Stimulated activated naive B cell treated with anti-CD40 and anti-IgM and Interleukin-4, amounts not matched to agents 10 μg/mL and 1 μg/mL and 100 μg/mL, for 72 hours (primary cell): ENCODE results near the gene IRX5.

ENCODE experiments used
- ATAC-seq, 2 donors: fragments of 150-1000 bp; cut with Tn5 transposase; replicated peaks; 2 replicates each; pipeline ENCODE4 v1.10.0; 2021; ENCODE audit warnings: moderate library complexity in 1 of 2
- DNase-seq: peaks from one replicate; pipeline ENCODE4 v3.0.0; 2021
- H3K27ac Mint-ChIP-seq: one replicate; pipeline ENCODE4 v1.8.0; 2022; ENCODE audit warnings: mild to moderate bottlenecking, mixed read lengths
- H3K27me3 Mint-ChIP-seq, 2 donors: one replicate each; pipeline ENCODE4 v1.8.0; 2022; ENCODE audit warnings: mixed read lengths in 2 of 2
- H3K36me3 Mint-ChIP-seq, 2 donors: one replicate each; pipeline ENCODE4 v1.8.0; 2022; ENCODE audit warnings: mixed read lengths in 2 of 2, mild to moderate bottlenecking in 1 of 2
- H3K4me1 Mint-ChIP-seq, 2 donors: one replicate each; pipeline ENCODE4 v1.8.0; 2022; ENCODE audit warnings: mixed read lengths in 2 of 2, mild to moderate bottlenecking in 1 of 2
- H3K4me3 Mint-ChIP-seq, 2 donors: one replicate each; pipeline ENCODE4 v1.8.0; 2022; ENCODE audit warnings: mild to moderate bottlenecking in 2 of 2, mixed read lengths in 2 of 2, moderate library complexity in 1 of 2
- H3K9me3 Mint-ChIP-seq, 2 donors: one replicate each; pipeline ENCODE4 v1.8.0; 2022; ENCODE audit warnings: mixed read lengths in 2 of 2, mild to moderate bottlenecking in 1 of 2

The IRX5 gene

DNA sequence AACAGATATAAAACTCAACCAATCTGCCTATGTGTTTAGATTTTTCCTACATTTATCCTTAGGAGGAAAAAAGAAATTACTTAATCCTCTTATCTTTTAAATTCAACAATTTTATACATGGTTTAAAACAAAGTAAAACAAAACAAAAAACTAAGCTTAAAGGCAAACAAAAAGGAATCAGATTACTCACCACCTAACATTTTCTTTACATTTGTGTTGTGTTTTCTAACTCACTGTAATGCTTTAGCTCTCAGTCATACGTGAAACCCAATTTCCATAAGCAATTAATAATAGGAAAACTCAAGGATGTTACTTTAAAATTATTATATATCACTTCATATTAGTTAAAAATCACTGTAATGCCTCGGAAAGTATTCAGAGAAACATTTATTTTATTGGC lies 6.7 kb upstream of the IRX5 start:
- peaks cover 9% of the 10 kb centered on the region in 2 donors for H3K4me1 Mint-ChIP-seq
- no peak overlapping the region for H3K27ac Mint-ChIP-seq
- DNase-seq (no peak), ATAC-seq (no peak)
- peaks cover 24 to 29% of the 10 kb centered on the region in 2 donors for H3K27me3 Mint-ChIP-seq
- H3K9me3 Mint-ChIP-seq: no peaks in the 10 kb centered on the region
- no peak overlapping the region for H3K4me3 Mint-ChIP-seq
- H3K36me3 Mint-ChIP-seq: peaks cover 0 to 3% of the 10 kb centered on the region in 2 donors

DNA sequence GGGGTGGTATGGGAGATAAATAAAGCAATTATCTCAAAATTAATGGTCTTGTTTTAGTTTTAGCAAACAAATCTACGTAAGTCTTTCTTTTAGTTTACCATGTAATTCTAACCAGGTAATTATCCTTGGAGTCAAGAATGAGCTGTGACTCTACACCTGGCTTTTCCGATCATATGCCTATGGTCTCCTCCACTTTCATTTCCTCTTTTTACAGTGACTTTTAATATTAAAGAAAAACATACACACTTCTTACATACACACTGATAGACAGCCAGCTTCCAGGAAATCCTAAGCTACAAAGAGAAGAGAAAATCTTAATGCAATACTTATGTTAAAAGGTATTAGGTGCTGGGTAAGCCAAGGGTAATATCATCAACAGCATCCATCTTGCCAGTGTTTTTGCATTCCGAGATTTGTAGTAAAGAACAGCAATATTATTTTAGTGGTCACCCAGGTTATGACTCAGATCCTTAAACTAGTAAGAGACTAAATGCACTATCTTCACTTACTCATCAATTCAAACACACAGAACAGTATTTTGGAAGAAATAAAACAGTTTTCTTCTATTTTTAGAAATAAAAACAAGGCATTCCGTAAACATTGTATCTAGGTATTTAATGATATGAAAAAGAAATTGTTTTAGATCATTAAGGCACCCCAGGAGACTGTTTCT lies 4.4 kb upstream of the IRX5 start:
- ATAC-seq (no peak), DNase-seq (no peak)
- peaks cover 0 to 6% of the 10 kb centered on the region in 2 donors for H3K36me3 Mint-ChIP-seq
- H3K4me1 Mint-ChIP-seq: peaks cover 19 to 29% of the 10 kb centered on the region in 2 donors
- no peak overlapping the region for H3K27ac Mint-ChIP-seq
- no peak overlapping the region for H3K4me3 Mint-ChIP-seq
- no peaks in the 10 kb centered on the region for H3K9me3 Mint-ChIP-seq
- peaks cover 40 to 44% of the 10 kb centered on the region in 2 donors for H3K27me3 Mint-ChIP-seq

DNA sequence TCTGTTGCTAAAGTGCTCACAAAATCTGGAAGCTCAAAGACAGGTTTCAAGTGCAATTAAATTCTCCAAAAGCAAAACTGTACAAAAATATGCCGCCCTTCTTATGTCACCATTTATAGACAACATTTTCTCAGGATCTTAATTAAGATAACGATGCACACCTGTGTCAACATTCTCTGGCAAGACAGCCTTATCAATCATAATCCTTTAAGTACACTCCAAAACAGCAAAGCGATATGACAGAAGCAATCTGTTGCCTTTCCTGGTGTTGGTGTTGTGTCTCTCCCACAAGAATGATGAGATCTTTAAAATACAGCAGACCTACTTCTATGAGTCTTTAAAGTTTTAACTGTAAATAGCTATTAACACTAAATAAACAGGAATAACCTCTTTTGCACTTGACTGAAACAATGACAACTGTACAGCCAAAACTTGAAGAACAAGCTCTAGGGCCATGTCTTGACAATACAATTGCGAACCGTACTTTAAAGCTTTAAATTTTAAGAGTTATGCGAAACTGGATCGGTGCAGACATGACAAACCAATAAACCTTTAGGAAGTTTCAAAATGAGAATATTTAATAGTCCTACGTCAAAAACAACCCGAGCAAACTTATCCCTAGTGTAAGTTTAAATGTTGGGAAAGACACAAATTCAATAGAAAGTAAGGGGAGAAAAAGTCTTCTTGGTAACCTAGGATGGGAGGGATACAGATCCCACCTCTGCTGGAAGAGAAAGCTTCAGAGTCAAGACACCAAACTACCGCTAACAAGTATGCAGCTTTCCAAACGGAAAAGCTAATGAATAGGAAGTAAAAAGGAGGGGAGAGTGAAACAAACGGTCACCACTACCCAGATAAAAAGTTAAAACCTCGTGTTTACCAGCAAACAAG lies 3.3 kb upstream of the IRX5 start:
- DNase-seq (no peak), ATAC-seq (no peak)
- peaks cover 0 to 7% of the 10 kb centered on the region in 2 donors for H3K36me3 Mint-ChIP-seq
- no peaks in the 10 kb centered on the region for H3K9me3 Mint-ChIP-seq
- H3K4me1 Mint-ChIP-seq: peaks cover 20 to 36% of the 10 kb centered on the region in 2 donors
- H3K27ac Mint-ChIP-seq: peak overlapping the region; percentile 84
- peak overlapping the region; percentile 84 to 86 for H3K4me3 Mint-ChIP-seq
- H3K27me3 Mint-ChIP-seq: peaks cover 51 to 52% of the 10 kb centered on the region in 2 donors

DNA sequence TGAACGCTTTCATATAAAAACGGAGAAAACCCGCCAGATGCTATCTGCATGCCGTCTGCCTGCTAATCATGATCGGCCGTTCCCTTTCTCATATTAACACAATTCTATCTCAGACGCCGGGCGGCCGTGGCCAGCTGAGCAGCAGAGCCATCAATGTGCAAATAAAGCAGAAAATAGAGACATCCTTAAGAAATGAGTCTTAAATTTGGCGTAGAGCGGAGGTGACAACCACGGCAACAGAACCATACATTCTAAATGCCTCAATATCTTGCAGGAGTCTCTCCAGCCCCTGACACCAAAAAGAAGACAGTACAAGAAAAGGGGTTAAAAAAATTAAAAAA lies 2.7 kb upstream of the IRX5 start:
- H3K36me3 Mint-ChIP-seq: peaks cover 0 to 11% of the 10 kb centered on the region in 2 donors
- peaks cover 54 to 56% of the 10 kb centered on the region in 2 donors for H3K27me3 Mint-ChIP-seq
- H3K9me3 Mint-ChIP-seq: peaks cover 2 to 4% of the 10 kb centered on the region in 2 donors
- H3K4me3 Mint-ChIP-seq: peak overlapping the region; percentile 84 to 86
- ATAC-seq: no peak
- no peak for DNase-seq
- H3K4me1 Mint-ChIP-seq: peaks cover 24 to 42% of the 10 kb centered on the region in 2 donors
- peak overlapping the region; percentile 84 for H3K27ac Mint-ChIP-seq

DNA sequence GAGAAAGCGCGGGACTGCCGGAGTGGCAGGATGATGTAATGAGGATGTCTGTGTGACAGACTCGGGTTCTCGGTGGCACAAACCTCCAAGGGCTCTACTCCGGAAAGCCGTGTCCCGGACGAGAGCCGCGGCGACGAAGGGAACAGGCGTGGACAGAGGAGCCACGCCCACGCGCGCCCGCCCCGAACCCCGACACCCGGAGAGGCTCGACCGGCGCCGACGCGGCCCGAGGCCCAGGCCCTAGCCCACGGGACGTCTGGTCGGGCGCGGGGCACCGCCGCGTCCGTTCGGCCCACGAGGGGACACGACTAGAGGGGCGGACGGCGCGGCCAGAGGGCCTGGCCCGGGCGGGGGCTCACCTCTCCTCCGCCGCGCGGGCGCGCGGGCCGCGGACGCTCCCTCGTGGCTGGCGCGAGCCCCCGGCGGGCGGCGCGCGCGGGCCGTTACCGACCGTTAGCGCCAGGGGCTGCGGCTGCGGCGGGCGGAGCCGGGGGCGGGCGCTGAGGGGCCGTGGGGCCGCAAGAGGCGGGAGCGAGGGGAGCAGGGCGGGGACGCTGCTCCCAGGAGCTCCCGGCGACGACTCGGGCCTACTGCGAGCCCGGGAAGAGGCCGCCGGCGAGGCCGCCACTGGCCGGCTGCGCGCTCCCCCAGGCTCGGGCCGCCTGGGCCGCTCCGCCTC lies 2.1 kb upstream of the IRX5 start:
- peak; percentile 25 to 44 for ATAC-seq
- peaks cover 24 to 42% of the 10 kb centered on the region in 2 donors for H3K4me1 Mint-ChIP-seq
- peaks cover 0 to 11% of the 10 kb centered on the region in 2 donors for H3K36me3 Mint-ChIP-seq
- peaks cover 52 to 59% of the 10 kb centered on the region in 2 donors for H3K27me3 Mint-ChIP-seq
- H3K9me3 Mint-ChIP-seq: peaks cover 2 to 4% of the 10 kb centered on the region in 2 donors
- no peak for DNase-seq
- peak overlapping the region; percentile 86 to 91 for H3K4me3 Mint-ChIP-seq
- H3K27ac Mint-ChIP-seq: no peak overlapping the region

DNA sequence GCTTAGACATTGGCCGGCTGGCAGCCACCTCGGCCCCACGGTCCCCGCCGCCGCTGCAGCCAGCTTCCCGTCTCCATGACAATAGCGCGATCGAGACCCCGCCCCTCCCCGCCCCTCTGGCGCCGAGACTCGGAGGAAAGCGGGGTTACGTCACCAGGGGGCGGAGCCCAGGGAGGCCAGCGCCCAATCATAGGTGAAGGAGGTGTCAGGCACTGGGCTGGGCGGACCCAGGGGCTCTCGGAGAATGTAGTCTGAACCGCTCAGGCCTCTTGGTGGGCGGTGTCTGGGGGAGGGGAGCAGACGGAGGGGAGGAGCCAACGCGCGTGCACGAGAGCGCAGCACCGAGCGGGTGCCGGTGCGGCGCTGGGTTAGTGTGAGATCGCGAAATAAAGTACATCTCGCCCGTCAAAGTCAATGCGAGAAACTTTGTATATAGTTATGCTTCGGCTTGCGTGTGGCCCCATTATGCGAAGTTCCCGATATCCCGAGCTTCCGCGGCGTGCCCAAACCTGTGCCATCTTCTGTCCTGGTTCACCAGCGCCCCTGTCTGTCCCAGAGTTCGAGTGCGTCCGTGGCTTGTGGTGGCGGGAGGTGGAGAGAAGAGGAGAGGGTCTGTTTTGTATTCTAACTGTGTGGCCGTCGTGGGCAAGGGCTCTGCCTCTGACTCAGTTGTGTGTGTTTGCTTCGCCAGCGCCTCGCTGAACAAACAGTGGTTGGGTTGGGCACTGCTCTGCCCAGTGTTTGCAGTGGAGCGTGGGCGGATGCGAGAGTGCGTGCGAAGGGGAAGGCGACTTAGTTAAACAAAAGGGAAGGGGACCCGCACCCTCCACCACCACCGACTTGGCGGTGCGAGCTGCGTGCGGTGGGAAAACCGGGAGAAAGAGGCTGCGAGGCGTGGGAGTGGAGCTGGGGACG lies 1.3 kb upstream of the IRX5 start:
- peak overlapping the region; percentile 85 to 91 for H3K4me3 Mint-ChIP-seq
- peak overlapping the region; percentile 52 for H3K27ac Mint-ChIP-seq
- H3K9me3 Mint-ChIP-seq: peaks cover 3 to 4% of the 10 kb centered on the region in 2 donors
- ATAC-seq (peak; percentile 96 to 97), DNase-seq (peak; percentile 95)
- peaks cover 57 to 63% of the 10 kb centered on the region in 2 donors for H3K27me3 Mint-ChIP-seq
- peaks cover 0 to 14% of the 10 kb centered on the region in 2 donors for H3K36me3 Mint-ChIP-seq
- H3K4me1 Mint-ChIP-seq: peaks cover 24 to 42% of the 10 kb centered on the region in 2 donors

DNA sequence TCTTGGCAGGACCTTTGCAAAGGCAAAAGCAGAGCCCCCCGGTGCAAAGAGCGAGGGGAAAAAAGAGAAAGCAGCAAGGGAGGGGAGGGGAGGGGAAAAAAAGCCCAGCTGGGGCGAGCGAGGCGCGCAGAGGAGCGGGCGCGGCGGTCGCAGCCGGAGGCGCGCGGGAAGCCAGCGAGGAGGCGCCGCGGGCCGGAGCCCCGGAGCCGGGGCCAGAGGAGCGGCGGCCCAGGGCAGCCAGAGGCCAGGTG lies 129 bp downstream of the IRX5 start:
- H3K4me3 Mint-ChIP-seq: peak overlapping the region; percentile 85 to 91
- DNase-seq (no peak), ATAC-seq (no peak)
- peaks cover 68 to 77% of the 10 kb centered on the region in 2 donors for H3K27me3 Mint-ChIP-seq
- H3K27ac Mint-ChIP-seq: peak overlapping the region; percentile 42
- peaks cover 0 to 17% of the 10 kb centered on the region in 2 donors for H3K36me3 Mint-ChIP-seq
- H3K4me1 Mint-ChIP-seq: peaks cover 26 to 47% of the 10 kb centered on the region in 2 donors
- peaks cover 4 to 5% of the 10 kb centered on the region in 2 donors for H3K9me3 Mint-ChIP-seq

DNA sequence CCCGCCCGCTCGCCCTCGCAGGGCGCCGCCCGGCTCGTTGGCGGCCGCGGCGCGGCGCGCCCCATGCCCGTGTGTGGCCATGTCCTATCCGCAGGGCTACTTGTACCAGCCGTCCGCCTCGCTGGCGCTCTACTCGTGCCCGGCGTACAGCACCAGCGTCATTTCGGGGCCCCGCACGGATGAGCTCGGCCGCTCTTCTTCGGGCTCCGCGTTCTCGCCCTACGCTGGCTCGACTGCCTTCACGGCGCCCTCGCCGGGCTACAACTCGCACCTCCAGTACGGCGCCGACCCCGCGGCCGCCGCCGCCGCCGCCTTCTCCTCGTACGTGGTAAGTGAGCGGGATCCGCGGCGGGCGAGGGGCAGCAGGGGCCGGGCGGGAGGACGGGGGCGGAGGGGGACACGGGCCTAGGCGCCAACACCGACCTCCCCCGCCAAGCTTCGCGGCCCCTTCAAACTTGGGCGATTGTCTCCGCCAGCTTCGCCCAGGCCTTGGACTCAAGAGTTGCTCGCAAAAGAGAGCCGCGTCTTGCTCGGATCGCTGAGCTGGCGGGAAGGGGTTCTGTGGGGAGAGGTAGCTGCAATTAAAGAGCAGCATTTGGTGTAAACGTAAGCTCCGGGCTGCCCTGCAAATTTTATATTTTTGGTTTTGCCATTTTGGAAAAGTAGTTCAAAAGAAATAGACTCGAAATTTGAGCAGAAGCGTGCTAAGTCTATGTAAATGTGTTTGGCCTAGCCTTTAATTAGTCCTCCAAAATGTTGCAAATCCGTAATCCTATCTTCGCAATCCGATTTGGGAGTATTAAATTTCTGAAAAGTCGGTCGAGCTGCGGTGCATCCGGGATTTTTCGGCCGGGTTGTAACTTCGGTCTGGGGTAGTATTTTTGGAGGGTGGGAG lies 702 bp downstream of the IRX5 start:
- H3K9me3 Mint-ChIP-seq: peaks cover 4 to 5% of the 10 kb centered on the region in 2 donors
- DNase-seq (no peak), ATAC-seq (no peak)
- peaks cover 27 to 51% of the 10 kb centered on the region in 2 donors for H3K4me1 Mint-ChIP-seq
- H3K4me3 Mint-ChIP-seq: peak overlapping the region; percentile 55 to 59
- H3K27me3 Mint-ChIP-seq: peaks cover 63 to 76% of the 10 kb centered on the region in 2 donors
- H3K27ac Mint-ChIP-seq: peak overlapping the region; percentile 79
- H3K36me3 Mint-ChIP-seq: peaks cover under 1 to 17% of the 10 kb centered on the region in 2 donors

DNA sequence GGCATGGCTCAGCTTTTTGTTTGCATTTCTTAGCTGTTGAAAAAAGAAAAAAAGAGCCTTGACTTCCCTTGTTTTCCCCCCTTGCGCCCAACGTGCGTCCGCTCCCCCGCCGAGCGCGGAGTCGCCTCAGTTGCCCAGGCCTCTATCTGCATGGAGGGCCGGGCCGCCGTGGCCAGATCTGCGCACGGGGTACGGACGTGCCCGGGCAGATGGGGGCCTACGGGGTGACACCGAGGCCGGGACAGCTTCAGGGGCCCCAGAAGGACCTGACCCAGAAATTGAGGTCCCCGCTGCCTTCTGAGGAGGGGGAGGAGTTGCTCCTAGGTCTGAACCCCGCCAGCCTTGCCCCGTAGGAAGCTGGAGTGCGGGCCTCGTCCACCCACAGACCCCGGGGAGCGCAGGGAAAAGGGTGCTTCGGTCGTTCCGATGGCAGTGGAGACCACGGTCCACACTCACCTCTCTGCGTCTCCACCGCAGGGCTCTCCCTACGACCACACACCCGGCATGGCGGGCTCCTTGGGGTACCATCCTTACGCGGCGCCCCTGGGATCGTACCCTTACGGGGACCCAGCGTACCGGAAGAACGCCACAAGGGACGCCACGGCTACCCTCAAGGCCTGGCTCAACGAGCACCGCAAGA lies 1.5 kb downstream of the IRX5 start:
- Mint-ChIP-seq H3K4me1 (peaks cover 30 to 59% of the 10 kb centered on the region in 2 donors), H3K27me3 (peaks cover 65 to 76% of the 10 kb centered on the region in 2 donors), H3K36me3 (peaks cover 5 to 17% of the 10 kb centered on the region in 2 donors), H3K9me3 (peaks cover 4 to 5% of the 10 kb centered on the region in 2 donors), H3K27ac (peak overlapping the region; percentile 97), H3K4me3 (peak overlapping the region; percentile 62 to 73)
- DNase-seq: no peak
- no peak for ATAC-seq

DNA sequence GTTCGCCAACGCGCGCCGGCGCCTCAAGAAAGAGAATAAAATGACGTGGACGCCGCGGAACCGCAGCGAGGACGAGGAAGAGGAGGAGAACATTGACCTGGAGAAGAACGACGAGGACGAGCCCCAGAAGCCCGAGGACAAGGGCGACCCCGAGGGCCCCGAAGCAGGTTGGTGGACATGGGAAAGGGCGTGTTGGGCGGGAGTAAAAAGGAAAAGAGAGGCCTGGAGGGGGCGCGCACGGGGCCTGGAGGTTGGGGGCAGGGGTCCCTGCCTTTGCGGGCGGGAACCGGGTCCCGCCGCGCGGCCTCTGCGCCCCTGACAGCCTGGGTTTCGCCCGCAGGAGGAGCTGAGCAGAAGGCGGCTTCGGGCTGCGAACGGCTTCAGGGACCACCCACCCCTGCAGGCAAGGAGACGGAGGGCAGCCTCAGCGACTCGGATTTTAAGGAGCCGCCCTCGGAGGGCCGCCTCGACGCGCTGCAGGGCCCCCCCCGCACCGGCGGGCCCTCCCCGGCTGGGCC lies 2.1 kb downstream of the IRX5 start:
- Mint-ChIP-seq H3K27ac (peak overlapping the region; percentile 97), H3K9me3 (peaks cover 4 to 5% of the 10 kb centered on the region in 2 donors), H3K4me1 (peaks cover 27 to 61% of the 10 kb centered on the region in 2 donors), H3K36me3 (peaks cover 5 to 17% of the 10 kb centered on the region in 2 donors), H3K27me3 (peaks cover 64 to 76% of the 10 kb centered on the region in 2 donors), H3K4me3 (peak overlapping the region; percentile 62 to 73)
- no peak for DNase-seq
- ATAC-seq: no peak

DNA sequence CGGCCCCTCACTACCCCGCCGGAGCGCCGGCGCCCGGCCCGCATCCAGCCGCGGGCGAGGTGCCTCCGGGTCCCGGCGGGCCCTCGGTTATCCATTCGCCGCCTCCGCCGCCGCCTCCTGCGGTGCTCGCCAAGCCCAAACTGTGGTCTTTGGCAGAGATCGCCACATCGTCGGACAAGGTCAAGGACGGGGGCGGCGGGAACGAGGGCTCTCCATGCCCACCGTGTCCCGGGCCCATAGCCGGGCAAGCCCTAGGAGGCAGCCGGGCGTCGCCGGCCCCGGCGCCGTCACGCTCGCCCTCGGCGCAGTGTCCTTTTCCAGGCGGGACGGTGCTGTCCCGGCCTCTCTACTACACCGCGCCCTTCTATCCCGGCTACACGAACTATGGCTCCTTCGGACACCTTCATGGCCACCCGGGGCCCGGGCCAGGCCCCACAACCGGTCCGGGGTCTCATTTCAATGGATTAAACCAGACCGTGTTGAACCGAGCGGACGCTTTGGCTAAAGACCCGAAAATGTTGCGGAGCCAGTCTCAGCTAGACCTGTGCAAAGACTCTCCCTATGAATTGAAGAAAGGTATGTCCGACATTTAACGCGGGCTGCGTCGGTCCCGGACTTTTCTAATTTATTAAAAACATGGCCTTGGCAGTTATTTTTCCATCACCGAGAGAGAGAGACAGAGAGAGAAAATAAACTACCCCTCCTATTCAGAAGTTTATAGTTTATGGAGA lies 2.8 kb downstream of the IRX5 start:
- Mint-ChIP-seq H3K9me3 (peaks cover 4 to 5% of the 10 kb centered on the region in 2 donors), H3K36me3 (peaks cover 5 to 14% of the 10 kb centered on the region in 2 donors), H3K27ac (peak overlapping the region; percentile 76), H3K4me3 (no peak overlapping the region), H3K27me3 (peaks cover 64 to 78% of the 10 kb centered on the region in 2 donors), H3K4me1 (peaks cover 23 to 62% of the 10 kb centered on the region in 2 donors)
- DNase-seq (no peak), ATAC-seq (no peak)
